AG10803 (cell line): ENCODE measurements around the gene PCAT6.
"Not testable (repeated sequence)": the region's sequence is repeated elsewhere in the genome, so short reads cannot be mapped to it uniquely, and the experiment has no call there.

Experiments used
- DNase-seq: peaks from one replicate; pipeline ENCODE4 v3.0.0; 2010; ENCODE audit warnings: low read depth
- H3K4me3 ChIP-seq: 2 replicates; pipeline ENCODE4 v1.5.1; 2011; ENCODE audit warnings: mild to moderate bottlenecking, low read length, control low read depth
- CTCF ChIP-seq: conservative IDR thresholded peaks from 2 replicates; pipeline ENCODE4 v1.5.1; 2011; ENCODE audit warnings: mild to moderate bottlenecking, low read length, control low read depth, inconsistent platforms

The PCAT6 gene

GRCh38 chr1:202791077-202791747 is 19.5 kb upstream of the PCAT6 start:
- no peak for DNase-seq

GRCh38 chr1:202794051-202794740 is 16.6 kb upstream of the PCAT6 start:
- no peak for TF ChIP-seq CTCF
- no peak for DNase-seq
- H3K4me3 ChIP-seq = no peak overlapping the region

More at GRCh38 chr1:202791077-202791747, 19.5 kb upstream of the PCAT6 start:
- no peak for TF ChIP-seq CTCF
- no peak overlapping the region for H3K4me3 ChIP-seq

GRCh38 chr1:202794931-202795330 is 15.8 kb upstream of the PCAT6 start:
- H3K4me3 ChIP-seq, DNase-seq: not testable (repeated sequence)

GRCh38 chr1:202796670-202797069 is 14.1 kb upstream of the PCAT6 start:
- H3K4me3 ChIP-seq = no peak overlapping the region
- no peak for DNase-seq
- TF ChIP-seq CTCF = no peak

GRCh38 chr1:202798260-202798659 is 12.5 kb upstream of the PCAT6 start:
- H3K4me3 ChIP-seq = no peak overlapping the region
- no peak for DNase-seq
- no peak for TF ChIP-seq CTCF

- TF ChIP-seq CTCF = no peak
- no peak overlapping the region for H3K4me3 ChIP-seq
- no peak for DNase-seq
Measured at GRCh38 chr1:202798792-202799331, 11.9 kb upstream of the PCAT6 start.

- no peak overlapping the region for H3K4me3 ChIP-seq
- no peak for TF ChIP-seq CTCF
- no peak for DNase-seq
Measured at GRCh38 chr1:202800742-202801141, 10.0 kb upstream of the PCAT6 start.
